ENCODE results near the gene MLYCD. TPM values are rescaled to one million over a fixed set of nuclear protein-coding genes. Genes with fewer than 3 reads are reported as not detected.

MLYCD gene
- total and polyA plus RNA-seq, 11 donors: 19.4 to 65.3 (median 38.4) TPM

DNA sequence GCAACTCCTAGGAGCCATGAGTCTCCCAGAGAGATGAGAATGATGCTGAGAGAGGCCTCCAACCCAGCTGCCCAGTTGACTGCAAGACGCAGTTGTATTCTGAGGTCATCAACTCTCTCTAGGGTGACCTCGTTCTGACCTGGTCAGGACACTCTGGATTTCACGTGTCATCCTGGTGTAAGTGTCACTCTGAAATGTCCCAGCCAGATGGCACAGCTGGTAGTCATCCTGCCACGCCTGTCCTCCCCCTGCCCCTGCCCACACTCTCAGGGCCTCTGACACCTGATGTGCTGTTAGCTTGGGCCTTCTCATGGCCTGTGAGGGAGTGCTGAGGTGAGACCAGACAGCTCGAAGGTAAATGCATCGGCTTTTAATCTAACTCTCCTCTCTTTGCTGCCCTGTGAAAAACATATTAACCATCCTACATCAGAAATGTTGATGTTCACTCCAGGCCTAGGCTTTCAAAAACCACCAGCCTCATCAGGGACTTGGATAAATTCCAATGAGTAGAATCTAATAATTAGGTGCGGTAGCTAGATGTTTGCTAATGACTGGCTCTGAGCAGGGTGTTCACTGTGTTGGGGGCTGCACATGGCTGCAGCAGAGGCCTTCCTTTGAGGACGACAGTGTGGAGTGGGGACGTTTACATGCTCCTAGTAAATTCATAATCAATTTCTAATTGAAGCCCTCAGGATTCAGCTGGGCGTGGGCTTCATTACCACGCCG lies 13.8 kb downstream of the MLYCD start:
- peaks cover 0 to 94% (median 85%) of the 10 kb centered on the region in 9 donors for H3K36me3 ChIP-seq
- DNase-seq: peak in 2 of 5 donors; percentile 65 to 72
- no peak overlapping the region for H3K4me3 ChIP-seq
- H3K27ac ChIP-seq: peak overlapping the region; percentile 42 to 79 (median 74)
- ATAC-seq: peak; percentile 63 to 76 (median 66)
- no peaks in the 10 kb centered on the region for H3K27me3 ChIP-seq
- no peaks in the 10 kb centered on the region for H3K9me3 ChIP-seq
- TF ChIP-seq, protein P1, sequence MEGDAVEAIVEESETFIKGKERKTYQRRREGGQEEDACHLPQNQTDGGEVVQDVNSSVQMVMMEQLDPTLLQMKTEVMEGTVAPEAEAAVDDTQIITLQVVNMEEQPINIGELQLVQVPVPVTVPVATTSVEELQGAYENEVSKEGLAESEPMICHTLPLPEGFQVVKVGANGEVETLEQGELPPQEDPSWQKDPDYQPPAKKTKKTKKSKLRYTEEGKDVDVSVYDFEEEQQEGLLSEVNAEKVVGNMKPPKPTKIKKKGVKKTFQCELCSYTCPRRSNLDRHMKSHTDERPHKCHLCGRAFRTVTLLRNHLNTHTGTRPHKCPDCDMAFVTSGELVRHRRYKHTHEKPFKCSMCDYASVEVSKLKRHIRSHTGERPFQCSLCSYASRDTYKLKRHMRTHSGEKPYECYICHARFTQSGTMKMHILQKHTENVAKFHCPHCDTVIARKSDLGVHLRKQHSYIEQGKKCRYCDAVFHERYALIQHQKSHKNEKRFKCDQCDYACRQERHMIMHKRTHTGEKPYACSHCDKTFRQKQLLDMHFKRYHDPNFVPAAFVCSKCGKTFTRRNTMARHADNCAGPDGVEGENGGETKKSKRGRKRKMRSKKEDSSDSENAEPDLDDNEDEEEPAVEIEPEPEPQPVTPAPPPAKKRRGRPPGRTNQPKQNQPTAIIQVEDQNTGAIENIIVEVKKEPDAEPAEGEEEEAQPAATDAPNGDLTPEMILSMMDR (IDR thresholded peaks at IDR 0.05): no peak
- no peak for TF ChIP-seq POLR2A (IDR thresholded peaks at IDR 0.05)
- intact Hi-C loops (cut with DNase I): loop anchor here in 2 of 10 donors (2.0 to 5.0 kb wide), 2 partner anchors 14 to 40 kb away; partner anchors contain the start of genes MLYCD (in 1 of the 2) and OSGIN1 (in 1 of the 2)
- WGBS, 4 donors: 42 to 51% (median 47%) methylated on average over 12 of the region's 12 CpGs
- H3K4me1 ChIP-seq: peaks cover 0 to 35% (median 11%) of the 10 kb centered on the region in 12 donors

DNA sequence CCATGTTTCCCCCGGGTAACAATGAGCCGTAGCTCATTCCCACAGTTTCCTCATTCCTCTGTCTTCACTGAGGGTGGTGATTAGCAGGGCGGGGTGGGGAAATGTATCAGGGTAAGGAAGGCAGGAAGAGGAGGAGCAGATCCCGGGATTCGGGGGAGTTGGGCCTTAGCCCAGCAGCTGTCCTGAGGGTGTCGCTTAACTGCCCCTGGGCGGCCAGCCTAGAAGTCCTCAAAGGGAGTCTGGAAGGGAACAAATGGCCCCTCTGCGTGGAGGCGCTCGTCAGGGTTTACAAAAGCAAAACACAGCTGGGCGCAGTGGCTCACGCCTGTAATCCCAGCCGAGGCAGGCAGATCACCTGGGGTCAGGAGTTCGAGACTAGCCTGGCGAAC lies 14.3 kb downstream of the MLYCD start:
- intact Hi-C loops (cut with DNase I): loop anchor here in 2 of 10 donors (2.0 to 5.0 kb wide), 2 partner anchors 14 to 39 kb away; partner anchors contain the start of genes MLYCD (in 1 of the 2) and OSGIN1 (in 1 of the 2)
- H3K4me1 ChIP-seq: peaks cover 0 to 29% (median 11%) of the 10 kb centered on the region in 12 donors
- peak; percentile 91 to 96 (median 95) for ATAC-seq
- H3K27ac ChIP-seq: peak overlapping the region; percentile 42 to 79 (median 74)
- TF ChIP-seq POLR2A (IDR thresholded peaks at IDR 0.05): no peak
- TF ChIP-seq, protein P1 (IDR thresholded peaks at IDR 0.05): peak in 1 of 12 donors; percentile 7
- peaks cover 0 to 94% (median 86%) of the 10 kb centered on the region in 9 donors for H3K36me3 ChIP-seq
- DNase-seq: peak; percentile 80 to 92 (median 85)
- H3K9me3 ChIP-seq: no peaks in the 10 kb centered on the region
- no peak overlapping the region for H3K4me3 ChIP-seq
- 30 to 38% (median 32%) methylated on average over 15 of the region's 15 CpGs for WGBS, 4 donors
- no peaks in the 10 kb centered on the region for H3K27me3 ChIP-seq

DNA sequence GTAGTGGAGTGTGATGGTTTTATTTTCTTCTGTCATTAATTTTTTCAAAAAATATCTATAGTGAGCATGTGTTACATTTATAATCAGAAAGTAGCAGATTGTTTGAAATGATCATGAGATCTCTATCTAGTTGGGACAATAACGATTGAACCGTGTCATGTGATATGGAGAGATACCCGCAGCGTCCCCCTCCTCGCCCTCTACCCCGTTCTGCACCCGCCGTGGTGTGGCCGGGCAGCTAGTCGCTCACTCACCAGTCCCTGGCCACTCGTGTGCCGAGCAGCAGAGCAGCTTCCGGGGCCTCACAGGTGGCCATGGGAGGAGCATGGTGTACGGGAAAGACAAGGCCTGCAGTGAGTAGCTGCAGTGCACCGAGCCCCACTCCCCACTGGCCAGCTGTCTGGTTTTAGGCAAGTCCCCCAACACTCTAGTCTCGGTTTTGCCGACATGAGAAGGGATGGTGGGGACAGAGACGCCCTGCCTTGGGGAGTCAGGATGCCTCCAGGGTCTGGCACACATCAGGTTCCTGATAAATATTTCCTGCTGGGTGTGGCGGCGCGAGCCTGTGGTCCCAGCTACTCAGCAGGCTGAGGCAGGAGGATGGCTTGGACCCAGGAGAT lies 15.3 kb downstream of the MLYCD start:
- H3K27ac ChIP-seq: peak overlapping the region in 4 of 12 donors; percentile 64 to 77 (median 74)
- DNase-seq: peak in 1 of 5 donors; percentile 20
- H3K36me3 ChIP-seq: peaks cover 0 to 94% (median 86%) of the 10 kb centered on the region in 9 donors
- intact Hi-C loops (cut with DNase I): loop anchor here in 1 of 10 donors (5.0 kb wide), 1 partner anchor 38 kb away; the partner anchor contains the start of gene OSGIN1
- ATAC-seq: no peak
- TF ChIP-seq POLR2A (IDR thresholded peaks at IDR 0.05): no peak
- TF ChIP-seq, protein P1 (IDR thresholded peaks at IDR 0.05): no peak
- H3K4me3 ChIP-seq: no peak overlapping the region
- no peaks in the 10 kb centered on the region for H3K27me3 ChIP-seq
- 90 to 93% (median 90%) methylated on average over 21 of the region's 21 CpGs for WGBS, 4 donors
- H3K9me3 ChIP-seq: no peaks in the 10 kb centered on the region
- peaks cover 0 to 27% (median 10%) of the 10 kb centered on the region in 12 donors for H3K4me1 ChIP-seq

DNA sequence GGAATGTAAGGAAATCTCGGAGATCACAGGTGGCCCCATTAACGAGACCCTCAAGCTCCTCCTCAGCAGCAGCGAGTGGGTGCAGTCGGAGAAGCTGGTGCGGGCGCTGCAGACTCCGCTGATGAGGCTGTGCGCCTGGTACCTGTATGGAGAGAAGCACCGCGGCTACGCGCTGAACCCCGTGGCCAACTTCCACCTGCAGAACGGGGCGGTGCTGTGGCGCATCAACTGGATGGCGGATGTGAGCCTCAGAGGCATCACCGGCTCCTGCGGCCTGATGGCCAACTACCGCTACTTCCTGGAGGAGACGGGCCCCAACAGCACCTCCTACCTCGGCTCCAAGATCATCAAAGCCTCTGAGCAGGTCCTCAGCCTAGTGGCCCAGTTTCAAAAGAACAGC lies 16.2 kb downstream of the MLYCD start:
- Histone ChIP-seq H3K9me3 (no peaks in the 10 kb centered on the region), H3K4me3 (no peak overlapping the region), H3K27me3 (no peaks in the 10 kb centered on the region), H3K36me3 (peaks cover 0 to 94% (median 87%) of the 10 kb centered on the region in 9 donors), H3K27ac (no peak overlapping the region), H3K4me1 (peaks cover 0 to 27% (median 10%) of the 10 kb centered on the region in 12 donors)
- ATAC-seq (no peak), DNase-seq (peak in 1 of 5 donors; percentile 21)
- TF ChIP-seq POLR2A (IDR thresholded peaks at IDR 0.05): no peak
- TF ChIP-seq, protein P1 (IDR thresholded peaks at IDR 0.05): no peak
- WGBS, 4 donors: 91 to 97% (median 97%) methylated on average over 22 of the region's 22 CpGs
- intact Hi-C loops (cut with DNase I): no loop called here
